ENCODE data around the gene NPIPA2.
A peak's percentile ranks its signal among the peaks of the same experiment; 100 is the strongest.
"Not testable (repeated sequence)": the region's sequence is repeated elsewhere in the genome, so short reads cannot be mapped to it uniquely, and the experiment has no call there.

The NPIPA2 gene

GRCh38 chr16:14742273-14743128 is at the start of gene NPIPA2:
NPIPA2 (plus strand) TSS chr16:14742533; CDS start chr16:14748066, 5,533 bp downstream.
- not testable (repeated sequence) for DNase-seq

- not testable (repeated sequence) for DNase-seq
Observed at GRCh38 chr16:14694129-14694528, 48.2 kb upstream of the NPIPA2 start, which contains the start of gene PLA2G10. PLA2G10 (minus strand) TSS chr16:14694308; CDS start chr16:14694229, 79 bp downstream.

- DNase-seq = not testable (repeated sequence)
Observed at GRCh38 chr16:14701859-14702258, 40.5 kb upstream of the NPIPA2 start.

- not testable (repeated sequence) for DNase-seq
Observed at GRCh38 chr16:14702672-14703071, 39.7 kb upstream of the NPIPA2 start.

- DNase-seq = not testable (repeated sequence)
Observed at GRCh38 chr16:14703156-14704011, 38.9 kb upstream of the NPIPA2 start, which contains the start of gene NPIPA3. NPIPA3 (plus strand) TSS chr16:14703411; CDS start chr16:14708944, 5,533 bp downstream.

GRCh38 chr16:14733233-14733632 is 9.1 kb upstream of the NPIPA2 start:
- not testable (repeated sequence) for DNase-seq

- DNase-seq = not testable (repeated sequence)
Observed at GRCh38 chr16:14740832-14741385, 1.4 kb upstream of the NPIPA2 start.

- DNase-seq = not testable (repeated sequence)
Observed at GRCh38 chr16:14741794-14742193, 539 bp upstream of the NPIPA2 start.

- DNase-seq = not testable (repeated sequence)
Observed at GRCh38 chr16:14773654-14774053, 31.3 kb downstream of the NPIPA2 start.

- not testable (repeated sequence) for DNase-seq
Observed at GRCh38 chr16:14775624-14776023, 33.3 kb downstream of the NPIPA2 start.

GRCh38 chr16:14776763-14777162 is 34.4 kb downstream of the NPIPA2 start:
- DNase-seq = not testable (repeated sequence)

GRCh38 chr16:14779368-14779877 is 37.1 kb downstream of the NPIPA2 start:
- DNase-seq = peak; percentile 56

- DNase-seq = not testable (repeated sequence)
Observed at GRCh38 chr16:14786180-14786579, 43.8 kb downstream of the NPIPA2 start.

- not testable (repeated sequence) for DNase-seq
Observed at GRCh38 chr16:14789577-14789976, 47.2 kb downstream of the NPIPA2 start.

GRCh38 chr16:14790320-14790956 is 48.1 kb downstream of the NPIPA2 start:
- not testable (repeated sequence) for DNase-seq

GRCh38 chr16:14792914-14793313 is 50.6 kb downstream of the NPIPA2 start:
- not testable (repeated sequence) for DNase-seq

GRCh38 chr16:14797558-14797957 is 55.2 kb downstream of the NPIPA2 start:
- DNase-seq = not testable (repeated sequence)

- DNase-seq = not testable (repeated sequence)
Observed at GRCh38 chr16:14803577-14803976, 61.2 kb downstream of the NPIPA2 start.

GRCh38 chr16:14807184-14807678 is 64.9 kb downstream of the NPIPA2 start:
- DNase-seq = not testable (repeated sequence)

- DNase-seq = not testable (repeated sequence)
Observed at GRCh38 chr16:14813890-14814289, 71.6 kb downstream of the NPIPA2 start.

Measured in retina (tissue), 1 donor.